Kidney epithelial cell (primary cell): ENCODE results near the gene FABP7. TPM values are rescaled to one million over a fixed set of nuclear protein-coding genes. Genes with fewer than 3 reads are reported as not detected.

Experiments
- DNase-seq: peaks from one replicate; pipeline ENCODE4 v3.0.0-alpha.2; 2010; ENCODE audit warnings: low read depth
- H3K27me3 ChIP-seq: 2 replicates; pipeline ENCODE4 v1.6.0; 2011; ENCODE audit warnings: low read length; ENCODE audit not compliant: control insufficient read depth, insufficient read depth
- H3K36me3 ChIP-seq: 2 replicates; pipeline ENCODE4 v1.5.1; 2011; ENCODE audit warnings: low read length; ENCODE audit not compliant: control insufficient read depth, insufficient read depth
- H3K4me3 ChIP-seq: 2 replicates; pipeline ENCODE4 v1.5.1; 2011; ENCODE audit warnings: low read depth, mild to moderate bottlenecking, control low read depth, low read length
- CTCF ChIP-seq: IDR thresholded peaks from 2 replicates; pipeline ENCODE4 v1.5.1; 2011; ENCODE audit warnings: mild to moderate bottlenecking, moderate library complexity, low read length, control low read depth, inconsistent platforms; ENCODE audit not compliant: insufficient read depth, poor library complexity, severe bottlenecking
- total RNA-seq: library from RNA; depleted of rRNA; stranded (reverse); fragments of >200 nt; gene quantifications from 2 replicates; pipeline ENCODE4 v1.2.3, GENCODE V29; 2015

The FABP7 gene
- total RNA-seq, 1 donor from 2014 or later = not detected

DNA sequence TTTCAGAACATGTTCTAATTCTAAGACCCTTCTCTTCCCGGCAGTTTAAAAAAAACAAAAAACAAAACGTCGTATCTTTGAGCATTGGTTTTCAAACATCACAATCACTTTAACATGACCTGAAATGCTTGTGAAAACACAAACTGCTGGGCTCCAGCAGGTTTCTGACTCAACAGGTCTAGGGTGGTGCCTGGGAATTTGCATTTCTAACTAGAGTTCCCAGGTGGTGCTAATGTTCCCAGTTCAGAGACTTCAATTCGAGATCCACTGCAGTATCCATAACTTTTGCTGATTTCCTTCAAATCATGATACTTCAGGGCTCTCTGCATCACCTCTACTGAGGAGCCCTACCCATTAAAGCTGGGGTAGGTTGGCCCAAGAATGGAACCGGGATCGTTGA is 8.7 kb downstream of the FABP7 start:
- no peak for DNase-seq
- Histone ChIP-seq H3K36me3 (no peaks in the 10 kb centered on the region), H3K27me3 (no peaks in the 10 kb centered on the region), H3K4me3 (no peak overlapping the region)
- no peak for TF ChIP-seq CTCF

DNA sequence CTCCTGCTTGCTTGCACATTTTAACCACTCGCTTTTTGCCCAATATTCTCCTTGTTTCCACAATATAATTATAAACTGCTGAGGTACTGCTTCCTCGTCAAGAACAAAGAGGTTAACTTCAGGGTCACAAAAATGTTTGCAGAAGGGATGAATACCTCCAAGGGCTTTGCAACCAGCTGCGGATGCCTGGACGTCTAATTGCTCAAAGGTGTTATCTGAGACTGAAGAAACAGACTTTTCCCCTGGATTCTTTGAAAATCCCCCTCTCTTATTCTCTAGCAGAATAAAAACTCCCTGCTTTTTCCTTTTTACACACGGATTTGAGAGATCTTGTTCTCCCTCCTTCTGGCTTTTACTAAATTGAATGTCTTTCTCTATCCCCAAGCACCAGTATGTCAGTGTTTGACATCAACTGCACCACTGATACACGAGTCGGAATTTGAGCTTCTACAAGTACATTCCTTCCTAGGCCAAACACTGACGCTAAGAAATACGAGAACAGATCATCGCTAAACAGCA is 9.2 kb downstream of the FABP7 start:
- no peak for TF ChIP-seq CTCF
- Histone ChIP-seq H3K27me3 (no peaks in the 10 kb centered on the region), H3K4me3 (peak overlapping the region; percentile 65), H3K36me3 (no peaks in the 10 kb centered on the region)
- DNase-seq = no peak

DNA sequence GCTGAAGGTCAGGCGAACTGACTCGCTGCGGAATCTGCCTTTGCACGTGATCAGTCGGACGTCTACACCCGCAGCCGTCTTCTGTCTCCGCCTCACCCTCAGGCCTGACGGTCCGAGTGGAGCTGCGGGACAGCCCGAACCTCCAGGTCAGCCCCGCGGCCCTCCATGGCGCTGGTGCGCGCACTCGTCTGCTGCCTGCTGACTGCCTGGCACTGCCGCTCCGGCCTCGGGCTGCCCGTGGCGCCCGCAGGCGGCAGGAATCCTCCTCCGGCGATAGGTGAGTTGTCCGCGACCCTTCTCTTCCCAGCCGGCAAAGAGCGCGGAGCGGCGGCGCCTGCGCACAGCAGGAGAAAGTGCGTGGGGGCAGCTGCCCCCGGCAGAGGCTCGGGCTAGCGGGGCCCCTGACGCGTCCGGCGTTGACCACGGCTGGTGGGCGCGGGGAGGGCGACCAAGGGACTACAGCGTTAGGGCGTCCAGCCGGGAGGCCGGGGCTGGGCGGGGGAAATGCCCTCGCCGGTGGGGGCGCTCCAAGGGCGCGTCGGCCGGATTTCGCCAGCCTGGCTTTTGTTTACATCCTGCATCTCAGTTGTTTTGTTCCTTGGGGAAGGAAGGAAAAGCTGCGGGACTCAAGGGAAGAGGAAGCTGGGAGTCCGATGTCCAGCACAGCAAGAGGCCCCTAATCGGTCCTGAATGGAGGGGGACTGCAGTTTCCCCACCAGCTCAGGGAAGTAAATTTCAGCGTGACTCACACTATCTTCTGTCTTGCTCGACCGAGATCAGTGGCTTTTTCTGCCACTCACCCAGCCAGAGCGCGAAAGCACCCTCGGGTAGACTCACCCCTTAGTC is 9.9 kb downstream of the FABP7 start, which contains the start of gene SMPDL3A:
SMPDL3A (plus strand) TSS at position 77 of the 846 bp plus-strand sequence; CDS start at position 166, 89 bp downstream.
- TF ChIP-seq CTCF = peak; percentile 35
- Histone ChIP-seq H3K4me3 (peak within 1 kb of the TSS; percentile 65), H3K27me3 (no peaks in the 10 kb centered on the region), H3K36me3 (no peaks in the 10 kb centered on the region)
- peak; percentile 38 for DNase-seq

DNA sequence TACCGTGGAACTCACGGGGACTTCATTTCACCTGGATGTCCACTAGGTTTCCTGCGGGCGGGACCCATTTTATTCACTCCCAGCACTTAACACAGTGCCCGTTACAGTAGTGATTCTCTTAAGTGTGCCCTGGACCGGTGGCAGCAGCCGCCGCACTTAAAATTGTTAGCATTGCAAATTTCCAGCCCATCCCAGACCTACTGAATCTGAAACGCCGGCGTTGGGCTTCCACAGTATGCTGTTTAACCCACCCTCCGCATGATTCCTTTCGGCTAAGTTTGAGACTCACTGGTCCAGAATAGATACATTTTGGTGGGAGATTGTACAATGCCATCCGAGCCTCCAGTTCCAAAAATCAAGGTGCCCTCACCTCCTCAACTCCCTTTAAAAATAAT is 10.5 kb downstream of the FABP7 start:
- peak overlapping the region; percentile 65 for H3K4me3 ChIP-seq
- no peaks in the 10 kb centered on the region for H3K27me3 ChIP-seq
- H3K36me3 ChIP-seq = no peaks in the 10 kb centered on the region
- no peak for DNase-seq
- no peak for TF ChIP-seq CTCF

DNA sequence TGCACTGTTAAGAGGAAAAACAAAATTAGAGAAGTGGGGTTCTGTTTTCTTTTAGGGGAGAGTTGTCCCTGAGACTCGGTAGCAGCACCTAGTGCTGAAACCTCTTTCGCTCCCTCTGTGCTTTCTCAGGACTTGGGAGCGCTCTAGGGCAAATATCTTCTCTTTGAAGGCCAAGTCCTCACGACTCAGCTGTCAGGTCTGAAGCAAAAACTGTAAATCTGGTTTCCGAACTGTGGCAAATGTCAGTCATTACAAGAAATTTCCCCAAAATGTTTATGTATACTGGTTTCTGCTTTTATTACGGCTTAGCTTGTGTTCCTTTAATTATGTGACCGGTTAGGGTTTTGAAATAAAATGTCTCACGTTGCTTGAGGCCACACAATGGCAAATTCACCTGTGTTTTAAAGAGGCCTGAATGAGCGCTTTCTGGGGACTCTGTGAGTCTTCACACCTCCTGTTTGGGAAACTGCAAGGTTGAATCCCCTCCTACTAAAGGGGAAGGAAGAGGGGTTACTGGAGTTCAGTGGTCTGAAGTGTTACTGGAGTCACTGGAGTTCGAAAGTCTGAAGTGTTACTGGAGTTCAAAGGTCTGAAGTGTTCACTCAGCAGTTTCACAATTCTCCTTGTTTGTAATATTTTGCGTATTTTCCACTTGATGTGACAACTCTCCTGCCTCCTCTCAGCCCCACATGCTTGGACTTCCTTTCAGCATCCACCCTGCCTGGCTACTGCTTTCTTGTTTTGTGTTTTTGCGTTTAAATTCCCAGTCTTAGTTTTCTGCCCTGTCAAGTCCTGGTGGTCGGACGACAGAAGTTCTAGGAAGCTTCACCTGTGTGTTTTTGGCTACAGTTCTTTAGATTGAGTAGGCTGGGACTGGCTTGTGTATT is 11.2 kb downstream of the FABP7 start:
- no peak for DNase-seq
- H3K27me3 ChIP-seq = no peaks in the 10 kb centered on the region
- peak; percentile 23 for TF ChIP-seq CTCF
- H3K36me3 ChIP-seq = no peaks in the 10 kb centered on the region
- peak overlapping the region; percentile 65 for H3K4me3 ChIP-seq
